OCI-LY7 (cell line): ENCODE results near the gene PIH1D1.

ENCODE experiments used
- CTCF ChIP-seq: fragments of 200-600 bp; sonication (generic); conservative IDR thresholded peaks from 2 replicates; pipeline ENCODE4 v1.5.1; 2014; ENCODE audit warnings: mild to moderate bottlenecking, antibody characterized with exemption, low read length, moderate library complexity, mixed read lengths
- EZH2phosphoT487 ChIP-seq: fragments of 200-600 bp; sonication (generic); IDR thresholded peaks from 2 replicates; pipeline ENCODE4 v1.6.1; 2018; ENCODE audit warnings: low read depth, borderline replicate concordance, mild to moderate bottlenecking, mixed run types, antibody characterized with exemption, low read length, moderate library complexity, mixed read lengths

GRCh38 chr19:49491030-49491803 is 39.6 kb upstream of the PIH1D1 start:
- TF ChIP-seq EZH2phosphoT487 (no peak), CTCF (no peak)
